ENCODE results near the gene USP15.

GRCh38 chr12:62305778-62306177, 45.6 kb downstream of the USP15 start:
- TF ChIP-seq ZFP69B (tag by site-specific recombination; IDR thresholded peaks at IDR 0.05) (no peak), ZBTB49 (tag by site-specific recombination; IDR thresholded peaks at IDR 0.05; ENCODE audit: low read depth) (no peak), PRDM10 (tag by site-specific recombination; IDR thresholded peaks at IDR 0.05) (no peak), ZNF404 (tag by site-specific recombination; IDR thresholded peaks at IDR 0.05) (no peak), ZNF174 (tag by site-specific recombination; IDR thresholded peaks at IDR 0.05) (no peak)
- TF ChIP-seq, protein P1, sequence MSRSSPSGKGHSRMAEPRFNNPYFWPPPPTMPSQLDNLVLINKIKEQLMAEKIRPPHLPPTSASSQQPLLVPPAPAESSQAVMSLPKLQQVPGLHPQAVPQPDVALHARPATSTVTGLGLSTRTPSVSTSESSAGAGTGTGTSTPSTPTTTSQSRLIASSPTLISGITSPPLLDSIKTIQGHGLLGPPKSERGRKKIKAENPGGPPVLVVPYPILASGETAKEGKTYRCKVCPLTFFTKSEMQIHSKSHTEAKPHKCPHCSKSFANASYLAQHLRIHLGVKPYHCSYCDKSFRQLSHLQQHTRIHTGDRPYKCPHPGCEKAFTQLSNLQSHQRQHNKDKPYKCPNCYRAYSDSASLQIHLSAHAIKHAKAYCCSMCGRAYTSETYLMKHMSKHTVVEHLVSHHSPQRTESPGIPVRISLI (tag by site-specific recombination; IDR thresholded peaks at IDR 0.05): no peak
- TF ChIP-seq, protein P2, sequence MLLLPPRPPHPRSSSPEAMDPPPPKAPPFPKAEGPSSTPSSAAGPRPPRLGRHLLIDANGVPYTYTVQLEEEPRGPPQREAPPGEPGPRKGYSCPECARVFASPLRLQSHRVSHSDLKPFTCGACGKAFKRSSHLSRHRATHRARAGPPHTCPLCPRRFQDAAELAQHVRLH (tag by site-specific recombination; IDR thresholded peaks at IDR 0.05): no peak
- TF ChIP-seq, protein P3, sequence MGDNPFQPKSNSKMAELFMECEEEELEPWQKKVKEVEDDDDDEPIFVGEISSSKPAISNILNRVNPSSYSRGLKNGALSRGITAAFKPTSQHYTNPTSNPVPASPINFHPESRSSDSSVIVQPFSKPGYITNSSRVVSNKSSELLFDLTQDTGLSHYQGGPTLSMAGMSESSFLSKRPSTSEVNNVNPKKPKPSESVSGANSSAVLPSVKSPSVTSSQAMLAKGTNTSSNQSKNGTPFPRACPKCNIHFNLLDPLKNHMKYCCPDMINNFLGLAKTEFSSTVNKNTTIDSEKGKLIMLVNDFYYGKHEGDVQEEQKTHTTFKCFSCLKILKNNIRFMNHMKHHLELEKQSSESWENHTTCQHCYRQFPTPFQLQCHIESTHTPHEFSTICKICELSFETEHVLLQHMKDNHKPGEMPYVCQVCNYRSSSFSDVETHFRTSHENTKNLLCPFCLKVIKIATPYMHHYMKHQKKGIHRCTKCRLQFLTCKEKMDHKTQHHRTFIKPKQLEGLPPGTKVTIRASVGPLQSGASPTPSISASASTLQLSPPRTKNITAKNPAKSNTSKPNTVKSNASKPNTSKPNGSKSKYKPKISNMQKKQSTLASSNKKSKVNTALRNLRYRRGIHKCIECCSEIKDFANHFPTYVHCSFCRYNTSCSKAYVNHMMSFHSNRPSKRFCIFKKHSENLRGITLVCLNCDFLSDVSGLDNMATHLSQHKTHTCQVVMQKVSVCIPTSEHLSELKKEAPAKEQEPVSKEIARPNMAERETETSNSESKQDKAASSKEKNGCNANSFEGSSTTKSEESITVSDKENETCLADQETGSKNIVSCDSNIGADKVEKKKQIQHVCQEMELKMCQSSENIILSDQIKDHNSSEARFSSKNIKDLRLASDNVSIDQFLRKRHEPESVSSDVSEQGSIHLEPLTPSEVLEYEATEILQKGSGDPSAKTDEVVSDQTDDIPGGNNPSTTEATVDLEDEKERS (tag by site-specific recombination; IDR thresholded peaks at IDR 0.05): no peak
- TF ChIP-seq, protein P4, sequence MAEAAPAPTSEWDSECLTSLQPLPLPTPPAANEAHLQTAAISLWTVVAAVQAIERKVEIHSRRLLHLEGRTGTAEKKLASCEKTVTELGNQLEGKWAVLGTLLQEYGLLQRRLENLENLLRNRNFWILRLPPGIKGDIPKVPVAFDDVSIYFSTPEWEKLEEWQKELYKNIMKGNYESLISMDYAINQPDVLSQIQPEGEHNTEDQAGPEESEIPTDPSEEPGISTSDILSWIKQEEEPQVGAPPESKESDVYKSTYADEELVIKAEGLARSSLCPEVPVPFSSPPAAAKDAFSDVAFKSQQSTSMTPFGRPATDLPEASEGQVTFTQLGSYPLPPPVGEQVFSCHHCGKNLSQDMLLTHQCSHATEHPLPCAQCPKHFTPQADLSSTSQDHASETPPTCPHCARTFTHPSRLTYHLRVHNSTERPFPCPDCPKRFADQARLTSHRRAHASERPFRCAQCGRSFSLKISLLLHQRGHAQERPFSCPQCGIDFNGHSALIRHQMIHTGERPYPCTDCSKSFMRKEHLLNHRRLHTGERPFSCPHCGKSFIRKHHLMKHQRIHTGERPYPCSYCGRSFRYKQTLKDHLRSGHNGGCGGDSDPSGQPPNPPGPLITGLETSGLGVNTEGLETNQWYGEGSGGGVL (tag by site-specific recombination; IDR thresholded peaks at IDR 0.05): no peak
- TF ChIP-seq, protein P5, sequence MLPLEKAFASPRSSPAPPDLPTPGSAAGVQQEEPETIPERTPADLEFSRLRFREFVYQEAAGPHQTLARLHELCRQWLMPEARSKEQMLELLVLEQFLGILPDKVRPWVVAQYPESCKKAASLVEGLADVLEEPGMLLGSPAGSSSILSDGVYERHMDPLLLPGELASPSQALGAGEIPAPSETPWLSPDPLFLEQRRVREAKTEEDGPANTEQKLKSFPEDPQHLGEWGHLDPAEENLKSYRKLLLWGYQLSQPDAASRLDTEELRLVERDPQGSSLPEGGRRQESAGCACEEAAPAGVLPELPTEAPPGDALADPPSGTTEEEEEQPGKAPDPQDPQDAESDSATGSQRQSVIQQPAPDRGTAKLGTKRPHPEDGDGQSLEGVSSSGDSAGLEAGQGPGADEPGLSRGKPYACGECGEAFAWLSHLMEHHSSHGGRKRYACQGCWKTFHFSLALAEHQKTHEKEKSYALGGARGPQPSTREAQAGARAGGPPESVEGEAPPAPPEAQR (tag by site-specific recombination; IDR thresholded peaks at IDR 0.05): no peak
